ENCODE data around the gene RDH5. TPM values are rescaled to one million over a fixed set of nuclear protein-coding genes. Genes with fewer than 3 reads are reported as not detected.
A peak's percentile ranks its signal among the peaks of the same experiment; 100 is the strongest.

The RDH5 gene
- total RNA-seq, 1 donor from 2014 or later = 9.7 TPM

DNA sequence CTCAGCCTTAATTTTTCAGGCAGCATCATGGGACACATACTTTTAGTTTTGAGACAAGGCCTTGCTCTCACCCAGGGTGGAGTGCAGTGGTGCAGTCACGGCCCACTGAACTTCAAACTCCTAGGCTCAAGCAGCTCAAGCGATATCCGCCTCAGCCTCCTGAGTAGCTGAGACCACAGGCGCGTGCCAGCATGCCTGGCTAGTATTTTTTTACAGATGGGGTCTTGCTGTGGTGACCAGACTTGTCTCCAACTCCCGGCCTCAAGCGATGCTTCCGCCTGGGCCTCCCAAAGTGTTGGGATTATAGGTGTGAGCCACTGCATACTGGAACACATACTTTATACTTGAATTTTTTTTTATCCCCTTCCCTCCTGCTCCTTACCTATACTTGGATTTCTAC is 2.8 kb downstream of the RDH5 start:
- no peaks in the 10 kb centered on the region for H3K9me3 Mint-ChIP-seq (ENCODE audit: low read depth)
- peaks cover 16% of the 10 kb centered on the region for H3K4me1 Mint-ChIP-seq (ENCODE audit: low read depth)
- no peak overlapping the region for H3K4me3 Mint-ChIP-seq (ENCODE audit: low read depth)
- no peaks in the 10 kb centered on the region for H3K27me3 Mint-ChIP-seq
- no peak for DNase-seq (ENCODE audit: low spot score, unreplicated experiment)
- no peak overlapping the region for H3K27ac Mint-ChIP-seq
- peaks cover 6% of the 10 kb centered on the region for H3K36me3 Mint-ChIP-seq (ENCODE audit: insufficient read depth)
- TF ChIP-seq, protein P1, sequence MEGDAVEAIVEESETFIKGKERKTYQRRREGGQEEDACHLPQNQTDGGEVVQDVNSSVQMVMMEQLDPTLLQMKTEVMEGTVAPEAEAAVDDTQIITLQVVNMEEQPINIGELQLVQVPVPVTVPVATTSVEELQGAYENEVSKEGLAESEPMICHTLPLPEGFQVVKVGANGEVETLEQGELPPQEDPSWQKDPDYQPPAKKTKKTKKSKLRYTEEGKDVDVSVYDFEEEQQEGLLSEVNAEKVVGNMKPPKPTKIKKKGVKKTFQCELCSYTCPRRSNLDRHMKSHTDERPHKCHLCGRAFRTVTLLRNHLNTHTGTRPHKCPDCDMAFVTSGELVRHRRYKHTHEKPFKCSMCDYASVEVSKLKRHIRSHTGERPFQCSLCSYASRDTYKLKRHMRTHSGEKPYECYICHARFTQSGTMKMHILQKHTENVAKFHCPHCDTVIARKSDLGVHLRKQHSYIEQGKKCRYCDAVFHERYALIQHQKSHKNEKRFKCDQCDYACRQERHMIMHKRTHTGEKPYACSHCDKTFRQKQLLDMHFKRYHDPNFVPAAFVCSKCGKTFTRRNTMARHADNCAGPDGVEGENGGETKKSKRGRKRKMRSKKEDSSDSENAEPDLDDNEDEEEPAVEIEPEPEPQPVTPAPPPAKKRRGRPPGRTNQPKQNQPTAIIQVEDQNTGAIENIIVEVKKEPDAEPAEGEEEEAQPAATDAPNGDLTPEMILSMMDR (IDR thresholded peaks at IDR 0.05; ENCODE audit: unreplicated experiment) = no peak

DNA sequence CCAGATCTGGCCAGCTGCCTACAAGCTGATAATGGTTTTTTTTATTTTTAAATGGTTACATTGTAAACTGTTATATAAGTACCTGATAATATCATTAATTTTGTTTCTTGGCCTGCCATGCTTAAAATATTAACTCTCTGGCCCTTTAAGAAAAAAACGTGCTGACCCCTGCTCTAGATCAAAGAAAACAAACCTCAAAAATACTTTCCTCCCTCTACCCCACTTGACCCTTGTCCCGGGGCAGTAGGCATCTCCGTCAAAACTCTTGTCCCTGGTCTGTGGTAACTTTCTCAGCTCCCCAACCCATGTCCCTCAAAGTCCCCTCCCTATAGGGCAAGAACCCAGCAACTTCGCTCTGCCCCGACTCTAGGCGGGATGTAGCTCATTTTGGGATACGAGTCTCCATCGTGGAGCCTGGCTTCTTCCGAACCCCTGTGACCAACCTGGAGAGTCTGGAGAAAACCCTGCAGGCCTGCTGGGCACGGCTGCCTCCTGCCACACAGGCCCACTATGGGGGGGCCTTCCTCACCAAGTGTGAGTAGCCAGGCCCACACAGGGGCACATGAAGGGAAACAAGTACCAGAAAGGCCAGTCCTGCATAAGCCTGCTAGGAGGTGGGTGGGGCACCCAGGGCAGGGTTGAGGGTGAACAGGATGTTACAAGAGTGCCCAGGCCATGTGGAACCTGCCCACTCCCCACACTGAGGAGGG is 3.5 kb downstream of the RDH5 start:
- Mint-ChIP-seq H3K27ac (no peak overlapping the region), H3K4me1 (ENCODE audit: low read depth) (peaks cover 12% of the 10 kb centered on the region), H3K27me3 (no peaks in the 10 kb centered on the region), H3K9me3 (ENCODE audit: low read depth) (no peaks in the 10 kb centered on the region), H3K36me3 (ENCODE audit: insufficient read depth) (peaks cover 6% of the 10 kb centered on the region), H3K4me3 (ENCODE audit: low read depth) (no peak overlapping the region)
- TF ChIP-seq, protein P1 (IDR thresholded peaks at IDR 0.05; ENCODE audit: unreplicated experiment) = no peak
- no peak for DNase-seq (ENCODE audit: low spot score, unreplicated experiment)

DNA sequence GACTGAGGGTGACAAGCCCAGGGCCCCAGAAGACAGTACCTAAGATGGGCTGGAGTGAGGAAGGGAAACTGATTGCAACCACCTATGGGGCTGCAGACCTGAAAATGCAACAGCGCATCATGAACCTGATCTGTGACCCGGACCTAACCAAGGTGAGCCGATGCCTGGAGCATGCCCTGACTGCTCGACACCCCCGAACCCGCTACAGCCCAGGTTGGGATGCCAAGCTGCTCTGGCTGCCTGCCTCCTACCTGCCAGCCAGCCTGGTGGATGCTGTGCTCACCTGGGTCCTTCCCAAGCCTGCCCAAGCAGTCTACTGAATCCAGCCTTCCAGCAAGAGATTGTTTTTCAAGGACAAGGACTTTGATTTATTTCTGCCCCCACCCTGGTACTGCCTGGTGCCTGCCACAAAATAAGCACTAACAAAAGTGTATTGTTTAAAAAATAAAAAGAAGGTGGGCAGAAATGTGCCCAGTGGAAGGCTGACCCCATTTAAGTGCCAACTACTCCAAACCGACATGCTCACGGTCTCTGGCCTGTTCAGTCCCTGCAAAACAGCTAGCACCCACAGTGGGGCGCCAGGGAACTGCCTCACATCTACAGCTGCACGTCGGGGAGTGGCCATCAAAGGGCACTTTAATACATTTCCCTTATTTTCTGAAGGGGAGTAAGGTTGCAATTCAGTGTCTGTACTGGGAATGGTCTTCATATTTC is 4.2 kb downstream of the RDH5 start:
- H3K27me3 Mint-ChIP-seq = no peaks in the 10 kb centered on the region
- no peak overlapping the region for H3K27ac Mint-ChIP-seq
- peaks cover 12% of the 10 kb centered on the region for H3K4me1 Mint-ChIP-seq (ENCODE audit: low read depth)
- TF ChIP-seq, protein P1 (IDR thresholded peaks at IDR 0.05; ENCODE audit: unreplicated experiment) = peak; percentile 55
- peaks cover 6% of the 10 kb centered on the region for H3K36me3 Mint-ChIP-seq (ENCODE audit: insufficient read depth)
- no peak overlapping the region for H3K4me3 Mint-ChIP-seq (ENCODE audit: low read depth)
- no peaks in the 10 kb centered on the region for H3K9me3 Mint-ChIP-seq (ENCODE audit: low read depth)
- DNase-seq (ENCODE audit: low spot score, unreplicated experiment) = no peak

DNA sequence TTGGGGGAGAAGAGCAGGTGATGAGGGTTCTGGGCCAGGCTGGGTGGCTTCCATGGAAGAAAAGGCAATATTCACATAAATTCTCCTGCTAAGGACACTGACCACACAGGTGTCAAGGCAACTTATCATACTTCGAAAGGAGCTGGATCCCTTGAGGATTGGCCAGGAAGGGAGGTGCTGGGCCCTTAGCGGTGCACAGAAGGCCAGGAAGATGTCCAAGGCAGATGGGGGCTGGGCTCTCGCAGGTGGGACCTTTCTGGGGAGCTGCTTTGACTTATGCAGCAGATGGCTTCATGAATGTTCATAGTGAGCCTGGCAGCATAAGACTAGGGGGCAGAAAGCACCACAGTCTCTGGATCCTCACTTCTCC is 4.7 kb downstream of the RDH5 start:
- Mint-ChIP-seq H3K9me3 (ENCODE audit: low read depth) (no peaks in the 10 kb centered on the region), H3K4me3 (ENCODE audit: low read depth) (no peak overlapping the region), H3K4me1 (ENCODE audit: low read depth) (peaks cover 17% of the 10 kb centered on the region), H3K27ac (no peak overlapping the region), H3K27me3 (no peaks in the 10 kb centered on the region), H3K36me3 (ENCODE audit: insufficient read depth) (peaks cover 6% of the 10 kb centered on the region)
- DNase-seq (ENCODE audit: low spot score, unreplicated experiment) = no peak
- TF ChIP-seq, protein P1 (IDR thresholded peaks at IDR 0.05; ENCODE audit: unreplicated experiment) = no peak

DNA sequence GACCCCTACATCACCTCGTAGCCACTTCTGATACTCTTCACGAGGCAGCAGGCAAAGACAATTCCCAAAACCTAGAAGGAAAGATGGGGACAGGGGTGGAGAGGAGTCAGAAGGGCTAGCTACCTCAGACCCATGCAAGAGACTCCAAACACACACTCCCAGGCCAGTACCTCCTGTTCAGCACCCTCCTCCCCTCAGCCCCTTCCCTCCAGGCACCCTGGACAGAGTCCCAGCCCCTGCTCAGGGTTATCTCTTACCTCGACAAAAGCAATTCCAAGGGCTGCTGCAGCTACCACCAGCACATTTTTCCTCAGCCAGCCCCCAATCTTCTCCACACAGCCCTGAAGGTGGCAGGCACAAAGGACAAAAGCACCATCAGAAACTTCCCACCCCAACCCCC is 5.4 kb downstream of the RDH5 start:
- TF ChIP-seq, protein P1 (IDR thresholded peaks at IDR 0.05; ENCODE audit: unreplicated experiment) = no peak
- Mint-ChIP-seq H3K9me3 (ENCODE audit: low read depth) (no peaks in the 10 kb centered on the region), H3K36me3 (ENCODE audit: insufficient read depth) (peaks cover 6% of the 10 kb centered on the region), H3K27ac (peak overlapping the region; percentile 33), H3K4me1 (ENCODE audit: low read depth) (peaks cover 24% of the 10 kb centered on the region), H3K4me3 (ENCODE audit: low read depth) (no peak overlapping the region), H3K27me3 (peaks cover 4% of the 10 kb centered on the region)
- no peak for DNase-seq (ENCODE audit: low spot score, unreplicated experiment)

All from progenitor cell of endocrine pancreas (in vitro differentiated cells).